H1 (cell line): Measurements from ENCODE around the gene LTN1. TPM values are rescaled to one million over a fixed set of nuclear protein-coding genes. Genes with fewer than 3 reads are reported as not detected.

Experiments
- RNF2 ChIP-seq: fragments of 200-900, 300-1000 bp; sonication (generic); IDR thresholded peaks from 2 replicates; pipeline ENCODE4 v1.7.1; 2016; ENCODE audit warnings: borderline replicate concordance, low read depth, mild to moderate bottlenecking, antibody characterized with exemption, low read length; ENCODE audit not compliant: poor library complexity, severe bottlenecking; ENCODE audit errors: missing control alignments
- TAF1 ChIP-seq: IDR thresholded peaks from 2 replicates; pipeline ENCODE4 v1.6.1; 2011; ENCODE audit warnings: mild to moderate bottlenecking, low read depth, low read length
- polyA plus RNA-seq, 7 experiments: library from polyadenylated mRNA; depleted of rRNA in 3 of 7; stranded (reverse) in 5 of 7; unstranded in 2 of 7; fragments of >200 nt in 5 of 7; fragments of 200-250 nt in 2 of 7; gene quantifications; 1 replicate in 5 of 7; 2 replicates in 1 of 7; 4 replicates in 1 of 7; pipeline versions ENCODE4 v1.2.1 to v1.2.3, GENCODE V29; 2011 to 2013; ENCODE audit warnings: missing spikeins in 2 of 7, mixed read lengths in 2 of 7
- total RNA-seq: library from RNA; stranded (reverse); fragmentation: NEBNext Ultra II Directional; extraction: Animal tissue kit (Norgen Biotek cat#: 25700); gene quantifications from 2 replicates; pipeline ENCODE4 v1.2.1, GENCODE V29; 2021

The LTN1 gene
- total and polyA plus RNA-seq, 2 of the 8 experiments (the other 6 are each of a cell fraction or from before 2014, with no cell fraction given), result 3.2 to 23.5 TPM

DNA sequence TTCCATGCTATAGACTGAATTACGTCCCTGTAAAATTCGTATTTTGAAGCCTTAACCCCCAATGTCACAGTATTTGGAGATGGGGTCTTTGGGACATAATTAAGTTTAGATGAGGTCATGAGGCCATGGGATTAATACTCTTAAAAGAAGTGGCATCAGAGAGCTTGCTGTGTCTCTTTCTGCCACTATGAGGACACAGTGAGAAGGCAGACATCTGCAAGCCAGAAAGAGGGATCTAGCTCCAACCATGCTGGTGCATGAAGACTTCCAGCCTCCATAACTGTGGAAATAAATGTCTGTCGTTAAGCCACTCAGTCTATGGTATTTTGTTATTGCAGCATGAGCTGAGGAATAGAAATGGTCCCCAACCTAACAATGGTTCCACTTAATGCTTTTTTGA is 99.0 kb downstream of the LTN1 start (continued):
- TF ChIP-seq TAF1 (no peak), RNF2 (no peak)
